GM18505 (cell line): Measurements from ENCODE around the gene QRICH1.

ENCODE experiments used
- ATAC-seq: cut with Tn5 transposase; IDR thresholded peaks from one replicate; pipeline ENCODE4 v1.9.1; 2021; ENCODE audit not compliant: unreplicated experiment
- POLR2A ChIP-seq: IDR thresholded peaks from 4 replicates; pipeline ENCODE4 v1.6.1; 2011; ENCODE audit warnings: borderline replicate concordance; ENCODE audit not compliant: insufficient read depth, insufficient read length; ENCODE audit errors: extremely low read depth

Gene QRICH1

GRCh38 chr3:49104052-49104426, 10.2 kb upstream of the QRICH1 start:
- TF ChIP-seq POLR2A = no peak
- ATAC-seq = no peak

- no peak for ATAC-seq
- TF ChIP-seq POLR2A = no peak
These were observed 6.3 kb upstream of the QRICH1 start for GRCh38 chr3:49100046-49100615.

DNA sequence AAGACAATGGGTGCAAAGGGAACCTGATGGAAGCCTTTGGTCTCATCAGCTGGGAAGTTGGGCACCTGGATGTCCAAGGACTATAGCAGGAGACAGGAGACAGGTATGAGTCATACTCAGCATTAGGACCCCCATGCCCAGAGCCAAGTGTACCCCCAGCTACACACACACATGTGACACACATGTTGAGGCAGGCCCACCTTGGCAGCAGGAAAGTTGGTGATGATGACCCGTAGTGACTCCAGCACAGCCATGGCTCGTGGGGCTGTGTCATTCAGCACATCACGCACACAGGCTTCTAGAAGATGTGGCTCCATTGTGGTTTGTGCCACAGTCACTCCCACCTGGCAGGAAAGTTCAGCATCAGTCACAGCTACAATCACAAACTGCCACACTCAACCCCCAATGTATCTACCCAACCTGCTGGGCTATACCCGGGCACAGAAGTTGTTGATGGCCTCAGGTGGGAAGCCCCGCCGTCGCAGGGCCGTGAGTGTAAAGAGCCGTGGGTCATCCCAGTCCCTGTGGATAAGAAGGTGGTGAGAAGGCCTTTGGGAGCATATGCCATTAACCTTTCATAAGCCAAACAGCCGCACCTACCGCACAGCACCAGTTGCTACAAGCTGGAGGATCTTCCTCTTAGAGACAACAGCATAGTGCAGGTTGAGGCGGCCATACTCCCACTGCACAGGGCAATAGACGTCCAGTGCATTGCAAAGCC, 5.2 kb upstream of the QRICH1 start:
- no peak for ATAC-seq
- TF ChIP-seq POLR2A = no peak

- ATAC-seq = no peak
- TF ChIP-seq POLR2A = no peak
These were observed 4.6 kb upstream of the QRICH1 start for GRCh38 chr3:49098429-49098828.

- peak; percentile 31 for ATAC-seq
- no peak for TF ChIP-seq POLR2A
These were observed 676 bp downstream of the QRICH1 start for GRCh38 chr3:49092938-49093852.

DNA sequence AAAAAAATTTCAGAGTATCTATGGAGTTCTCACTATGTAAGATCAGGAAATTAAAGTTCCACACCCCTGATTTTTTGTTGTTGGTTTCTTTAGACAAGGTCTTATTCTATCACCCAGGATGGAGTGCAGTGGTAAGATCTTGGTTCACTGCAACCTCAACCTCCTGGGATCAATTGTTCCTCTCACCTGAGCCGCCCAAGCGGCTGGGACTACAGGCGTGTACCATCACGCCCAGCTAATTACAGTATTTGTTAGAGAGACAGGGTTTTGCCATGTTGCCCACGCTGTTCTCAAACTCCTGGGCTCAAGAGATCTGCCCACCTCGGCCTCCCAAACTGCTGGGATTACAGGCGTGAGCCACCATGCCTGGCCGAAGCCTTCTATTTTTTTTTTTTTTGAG, 12.4 kb downstream of the QRICH1 start:
- TF ChIP-seq POLR2A = no peak
- ATAC-seq = no peak

- no peak for ATAC-seq
- no peak for TF ChIP-seq POLR2A
These were observed 14.6 kb downstream of the QRICH1 start for GRCh38 chr3:49079270-49079669.

DNA sequence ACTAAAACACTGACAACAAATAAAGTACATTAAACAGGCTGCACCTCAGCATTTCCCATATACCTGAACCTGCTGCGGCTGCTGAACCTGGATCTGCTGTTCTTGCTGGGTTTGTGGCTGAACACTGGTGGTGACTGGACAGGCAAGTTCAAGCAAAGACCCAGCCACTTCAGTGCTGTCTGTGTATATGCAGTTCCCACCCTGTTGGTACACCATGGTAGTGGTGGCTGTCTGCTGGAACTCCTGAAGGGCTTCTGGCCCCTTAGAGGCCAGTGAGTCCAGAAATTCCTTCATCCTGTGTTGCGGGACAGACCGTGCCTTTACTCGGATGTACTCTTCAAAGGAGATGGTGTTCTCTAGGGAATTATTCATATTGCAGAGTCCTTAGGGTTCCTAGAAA, 17.2 kb downstream of the QRICH1 start:
- no peak for TF ChIP-seq POLR2A
- no peak for ATAC-seq

GRCh38 chr3:49076116-49076515, 17.8 kb downstream of the QRICH1 start:
- TF ChIP-seq POLR2A = no peak
- ATAC-seq = no peak

- ATAC-seq = no peak
These were observed 35.9 kb downstream of the QRICH1 start for GRCh38 chr3:49058011-49058410.

GRCh38 chr3:49057268-49057667, 36.6 kb downstream of the QRICH1 start:
- TF ChIP-seq POLR2A = no peak
- ATAC-seq = no peak

More at GRCh38 chr3:49058011-49058410, 35.9 kb downstream of the QRICH1 start:
- no peak for TF ChIP-seq POLR2A

GRCh38 chr3:49054344-49054862, 39.5 kb downstream of the QRICH1 start:
- no peak for ATAC-seq
- no peak for TF ChIP-seq POLR2A

- ATAC-seq = no peak
- no peak for TF ChIP-seq POLR2A
These were observed 40.3 kb downstream of the QRICH1 start for GRCh38 chr3:49053543-49053942.
